Activated naive CD4-positive, alpha-beta T cell treated with anti-CD3 and anti-CD28 coated beads, Interleukin-2, amount 10 ng/mL, durations not matched to agents 7 days and 5 days (primary cell): ENCODE data around the gene ARMC9.
A peak's percentile ranks its signal among the peaks of the same experiment; 100 is the strongest.

Experiments used
- CTCF ChIA-PET: fragments of 350-600 bp; sonication (Branson Sonifier 250); formaldehyde crosslinking; loops from one replicate; lab custom pipeline; 2021; ENCODE audit warnings: antibody characterized with exemption; lab: Charles Lee
- DNase-seq: peaks from one replicate; pipeline ENCODE4 v3.0.0-alpha.2; 2020
- H3K27ac Mint-ChIP-seq: one replicate; pipeline ENCODE4 v1.8.0; 2021; ENCODE audit warnings: mild to moderate bottlenecking, moderate library complexity, mixed read lengths
- H3K27me3 Mint-ChIP-seq: one replicate; pipeline ENCODE4 v1.8.0; 2021; ENCODE audit warnings: mild to moderate bottlenecking, mixed read lengths
- H3K36me3 Mint-ChIP-seq: one replicate; pipeline ENCODE4 v1.8.0; 2021; ENCODE audit warnings: mixed read lengths
- H3K4me1 Mint-ChIP-seq: one replicate; pipeline ENCODE4 v1.8.0; 2021; ENCODE audit warnings: mixed read lengths
- H3K4me3 Mint-ChIP-seq: one replicate; pipeline ENCODE4 v1.8.0; 2021; ENCODE audit warnings: mild to moderate bottlenecking, moderate library complexity, mixed read lengths
- H3K9me3 Mint-ChIP-seq: one replicate; pipeline ENCODE4 v1.8.0; 2021; ENCODE audit warnings: mixed read lengths

The ARMC9 gene

DNA sequence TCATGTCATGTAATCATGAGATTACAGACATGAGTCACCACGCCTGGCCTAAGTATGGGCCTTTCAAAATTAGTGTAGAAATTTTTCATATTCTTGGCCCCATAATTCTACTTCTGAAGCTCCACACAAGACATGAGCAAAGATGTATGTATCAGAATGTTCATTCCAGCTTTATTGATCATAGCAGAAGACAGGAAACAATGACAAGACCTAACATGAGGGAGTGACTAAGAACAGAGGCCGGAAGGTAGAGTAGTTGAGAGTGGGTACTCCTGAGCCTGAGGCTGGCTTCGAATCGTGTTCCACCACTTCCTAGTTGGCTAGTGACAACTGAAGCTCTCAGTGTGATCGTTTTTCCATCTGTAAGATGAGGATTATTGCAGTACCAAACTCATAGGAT is 89.3 kb downstream of the ARMC9 start:
- Mint-ChIP-seq H3K27me3 (no peaks in the 10 kb centered on the region), H3K36me3 (no peaks in the 10 kb centered on the region), H3K4me1 (no peaks in the 10 kb centered on the region), H3K27ac (no peak overlapping the region), H3K9me3 (no peaks in the 10 kb centered on the region), H3K4me3 (no peak overlapping the region)
- CTCF ChIA-PET = no interaction called here
- DNase-seq = no peak

DNA sequence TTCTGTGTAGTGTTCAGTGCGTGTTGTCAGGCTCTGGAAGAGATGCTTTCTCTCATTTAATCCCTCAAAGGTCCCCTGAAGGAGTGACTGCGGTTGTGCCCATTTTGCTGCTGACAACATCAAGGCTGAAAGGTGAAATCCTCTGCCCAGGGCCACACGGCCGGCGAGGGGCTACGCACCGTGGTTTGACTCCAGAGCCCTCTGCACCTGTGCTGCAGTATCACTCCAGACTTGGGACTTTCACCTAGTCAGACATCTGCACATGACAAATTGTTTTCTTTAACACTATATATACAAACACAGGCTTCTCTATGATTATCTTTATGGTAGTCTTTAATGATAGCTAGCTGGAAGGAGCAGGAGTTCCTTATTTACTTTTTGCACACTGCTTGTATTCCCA is 90.2 kb downstream of the ARMC9 start:
- Mint-ChIP-seq H3K9me3 (no peaks in the 10 kb centered on the region), H3K4me1 (no peaks in the 10 kb centered on the region), H3K36me3 (no peaks in the 10 kb centered on the region), H3K4me3 (no peak overlapping the region), H3K27me3 (no peaks in the 10 kb centered on the region), H3K27ac (no peak overlapping the region)
- DNase-seq = no peak
- CTCF ChIA-PET = no interaction called here

DNA sequence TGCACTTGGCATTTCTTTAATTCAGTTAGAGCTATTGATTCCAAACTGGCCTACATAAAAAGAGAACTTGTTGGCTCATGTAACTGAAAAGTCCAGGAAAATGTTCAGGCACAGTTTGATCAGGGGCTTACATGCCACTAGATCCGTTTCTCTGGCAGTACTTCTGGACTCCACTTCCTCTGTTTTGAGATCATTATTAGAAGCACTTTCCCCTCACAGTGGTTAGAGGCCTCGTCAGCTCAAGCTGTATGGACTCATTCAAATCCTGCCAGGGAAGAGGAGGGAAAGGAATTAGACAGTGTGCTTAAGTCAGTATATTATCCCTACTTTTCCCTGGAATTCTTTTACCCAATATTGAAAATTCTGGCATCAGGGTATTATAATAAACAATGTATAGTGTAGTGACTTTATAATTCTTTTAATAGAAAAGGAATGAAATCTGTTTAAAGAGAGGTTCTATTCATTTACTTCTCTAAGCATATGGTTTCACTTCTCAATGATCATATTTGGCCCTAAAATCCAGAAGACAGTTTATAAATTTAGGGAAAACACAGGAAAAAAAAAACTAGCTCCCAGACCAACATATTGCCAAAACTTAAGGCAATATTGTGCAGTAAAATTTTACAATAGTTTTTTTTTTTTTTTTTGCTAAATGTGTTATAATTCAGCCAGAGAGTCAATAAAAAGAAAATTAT is 92.0 kb downstream of the ARMC9 start:
- H3K36me3 Mint-ChIP-seq = no peaks in the 10 kb centered on the region
- no peaks in the 10 kb centered on the region for H3K4me1 Mint-ChIP-seq
- H3K9me3 Mint-ChIP-seq = no peaks in the 10 kb centered on the region
- H3K4me3 Mint-ChIP-seq = no peak overlapping the region
- no peak for DNase-seq
- CTCF ChIA-PET = interaction anchor here (0.9 to 1.4 kb wide), 3 partner anchors 8 to 248 kb away, joined by 3 to 4 read pairs (median 3); no protein-coding TSS in a partner anchor
- peaks cover 3% of the 10 kb centered on the region for H3K27me3 Mint-ChIP-seq
- no peak overlapping the region for H3K27ac Mint-ChIP-seq

- CTCF ChIA-PET = no interaction called here
- H3K9me3 Mint-ChIP-seq = no peaks in the 10 kb centered on the region
Measured at GRCh38 chr2:231292472-231293134, 94.2 kb downstream of the ARMC9 start.

DNA sequence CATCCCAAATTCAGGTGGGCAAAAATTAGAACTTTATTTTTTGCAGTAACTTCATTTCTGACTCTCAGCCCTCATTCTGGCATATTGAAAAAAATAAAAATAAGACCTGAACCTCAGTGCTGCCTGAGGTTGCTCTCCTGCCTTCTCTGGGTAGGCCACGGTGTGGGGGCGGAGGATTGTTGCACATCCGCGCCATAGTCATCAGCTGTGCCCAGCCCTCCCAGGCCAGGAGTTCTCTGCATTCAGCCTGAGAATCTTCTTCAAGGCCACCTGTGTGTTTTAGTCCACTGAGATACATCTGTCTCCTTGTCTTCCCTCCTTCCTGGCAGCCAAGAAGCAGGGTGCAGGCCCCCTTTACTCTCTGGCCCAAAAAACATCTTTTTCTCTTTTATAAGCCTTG is 94.7 kb downstream of the ARMC9 start:
- H3K27me3 Mint-ChIP-seq = peaks cover 6% of the 10 kb centered on the region
- DNase-seq = no peak
- H3K9me3 Mint-ChIP-seq = no peaks in the 10 kb centered on the region
- no peaks in the 10 kb centered on the region for H3K4me1 Mint-ChIP-seq
- no peaks in the 10 kb centered on the region for H3K36me3 Mint-ChIP-seq
- no peak overlapping the region for H3K4me3 Mint-ChIP-seq
- CTCF ChIA-PET = no interaction called here
- no peak overlapping the region for H3K27ac Mint-ChIP-seq

More at GRCh38 chr2:231292472-231293134, 94.2 kb downstream of the ARMC9 start:
- Mint-ChIP-seq H3K4me1 (no peaks in the 10 kb centered on the region), H3K27me3 (peaks cover 3% of the 10 kb centered on the region), H3K4me3 (no peak overlapping the region), H3K27ac (no peak overlapping the region), H3K36me3 (no peaks in the 10 kb centered on the region)
- no peak for DNase-seq

DNA sequence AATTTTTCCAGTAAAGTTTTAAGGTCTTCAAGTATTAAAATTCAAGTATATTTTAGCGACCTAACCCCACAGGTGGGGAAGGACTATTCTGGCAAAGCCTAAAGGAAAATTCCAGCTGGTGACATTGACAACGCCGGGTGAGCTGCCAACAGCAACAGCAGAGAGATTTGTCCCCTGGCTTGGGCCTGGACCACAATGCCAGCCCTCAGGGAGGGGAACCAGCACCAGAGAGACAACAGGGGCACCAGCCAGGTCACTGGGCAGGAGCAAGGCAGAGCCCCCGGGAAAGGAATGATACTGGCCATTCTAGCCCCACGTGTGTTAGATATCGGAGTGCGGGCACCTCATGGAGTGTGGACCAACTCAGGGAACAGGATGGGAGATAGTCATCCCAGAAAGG is 95.7 kb downstream of the ARMC9 start:
- CTCF ChIA-PET = no interaction called here

GRCh38 chr2:231294571-231295362 is 96.3 kb downstream of the ARMC9 start:
- Mint-ChIP-seq H3K9me3 (no peaks in the 10 kb centered on the region), H3K4me1 (no peaks in the 10 kb centered on the region), H3K4me3 (no peak overlapping the region), H3K27ac (no peak overlapping the region), H3K27me3 (peaks cover 6% of the 10 kb centered on the region), H3K36me3 (no peaks in the 10 kb centered on the region)
- DNase-seq = no peak
- CTCF ChIA-PET = interaction anchor here (1.1 kb wide), 1 partner anchor 111 kb away, joined by 3 read pairs; no protein-coding TSS in a partner anchor

More for the DNA sequence above, 95.7 kb downstream of the ARMC9 start:
- Mint-ChIP-seq H3K4me3 (no peak overlapping the region), H3K36me3 (no peaks in the 10 kb centered on the region), H3K9me3 (no peaks in the 10 kb centered on the region), H3K27ac (no peak overlapping the region), H3K27me3 (peaks cover 6% of the 10 kb centered on the region), H3K4me1 (no peaks in the 10 kb centered on the region)
- no peak for DNase-seq

GRCh38 chr2:231295363-231295655 is 96.9 kb downstream of the ARMC9 start:
- Mint-ChIP-seq H3K4me1 (no peaks in the 10 kb centered on the region), H3K36me3 (no peaks in the 10 kb centered on the region), H3K4me3 (no peak overlapping the region), H3K9me3 (no peaks in the 10 kb centered on the region), H3K27ac (no peak overlapping the region), H3K27me3 (peaks cover 6% of the 10 kb centered on the region)
- DNase-seq = no peak
- CTCF ChIA-PET = interaction anchor here (1.1 kb wide), 1 partner anchor 110 kb away, joined by 3 read pairs; no protein-coding TSS in a partner anchor

- no peak overlapping the region for H3K27ac Mint-ChIP-seq
- peaks cover 5% of the 10 kb centered on the region for H3K4me1 Mint-ChIP-seq
- peaks cover 6% of the 10 kb centered on the region for H3K27me3 Mint-ChIP-seq
- no peak overlapping the region for H3K4me3 Mint-ChIP-seq
- H3K9me3 Mint-ChIP-seq = no peaks in the 10 kb centered on the region
- H3K36me3 Mint-ChIP-seq = no peaks in the 10 kb centered on the region
- no peak for DNase-seq
- CTCF ChIA-PET = interaction anchor here (0.6 to 3.4 kb wide), 10 partner anchors 10 to 193 kb away, joined by 3 to 15 read pairs (median 4); no protein-coding TSS in a partner anchor
Measured at GRCh38 chr2:231296401-231296974, 98.1 kb downstream of the ARMC9 start.

DNA sequence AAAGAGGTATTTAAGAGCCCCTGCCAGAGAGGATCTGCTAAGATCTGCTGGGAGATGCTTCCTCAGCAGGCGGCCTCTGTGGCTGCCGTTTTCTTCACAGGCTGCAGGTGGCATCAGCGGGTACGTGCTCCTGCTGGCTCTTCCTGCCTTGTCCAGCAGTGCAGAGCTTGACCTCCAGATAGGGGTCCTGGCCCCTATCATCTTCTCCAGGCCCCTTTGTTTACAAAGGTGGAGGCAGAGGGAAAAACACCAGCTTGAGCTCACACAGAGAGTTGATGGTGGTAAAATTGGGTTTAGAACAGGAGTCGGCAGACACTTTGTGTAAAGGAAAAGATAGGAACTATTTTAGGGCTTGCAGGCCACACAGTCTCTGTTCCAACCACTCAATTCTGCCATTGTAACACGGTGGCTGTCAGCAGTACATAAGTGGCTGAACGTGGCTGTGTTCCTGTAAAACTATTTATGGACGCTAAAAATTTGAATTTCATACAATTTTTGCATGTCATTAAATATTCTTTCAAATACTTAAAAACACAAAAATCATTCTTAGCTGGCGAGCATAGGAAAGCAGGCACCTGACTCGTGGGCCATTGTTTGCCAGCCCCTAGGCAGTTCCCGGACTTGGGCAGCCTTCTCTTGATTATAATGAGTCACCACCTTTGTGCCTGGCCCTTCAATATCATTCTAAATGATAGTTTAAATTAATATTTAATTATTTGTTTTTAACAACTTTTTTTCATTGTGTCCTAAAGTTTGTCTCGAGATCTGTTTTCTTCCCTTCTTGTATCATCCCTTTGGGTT is 98.9 kb downstream of the ARMC9 start:
- H3K27me3 Mint-ChIP-seq = peaks cover 6% of the 10 kb centered on the region
- no peak overlapping the region for H3K27ac Mint-ChIP-seq
- H3K4me1 Mint-ChIP-seq = peaks cover 5% of the 10 kb centered on the region
- H3K9me3 Mint-ChIP-seq = no peaks in the 10 kb centered on the region
- DNase-seq = peak; percentile 45
- H3K4me3 Mint-ChIP-seq = no peak overlapping the region
- no peaks in the 10 kb centered on the region for H3K36me3 Mint-ChIP-seq
- CTCF ChIA-PET = interaction anchor here (1.0 to 3.4 kb wide), 8 partner anchors 11 to 194 kb away, joined by 3 to 15 read pairs (median 4); no protein-coding TSS in a partner anchor

DNA sequence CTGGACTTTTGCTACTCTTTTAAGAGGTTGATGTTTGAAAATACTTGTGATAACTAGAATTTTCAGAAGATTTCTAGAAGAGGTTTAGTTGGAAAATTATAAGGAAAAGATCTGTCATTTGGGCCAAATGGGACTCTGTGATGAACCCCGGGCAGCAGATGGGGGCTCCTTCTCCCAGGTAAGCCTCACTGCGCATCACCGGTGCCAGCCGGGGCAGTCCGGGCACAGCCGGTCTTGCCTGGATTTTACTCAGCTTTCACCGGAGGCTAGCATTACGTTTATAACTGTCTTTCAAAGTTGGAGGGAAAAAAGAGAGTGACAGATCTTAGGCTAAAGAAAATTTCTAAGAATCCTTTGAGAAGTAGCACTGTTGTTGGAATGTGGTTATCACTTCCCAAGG is 99.7 kb downstream of the ARMC9 start:
- Mint-ChIP-seq H3K4me3 (no peak overlapping the region), H3K27me3 (peaks cover 6% of the 10 kb centered on the region), H3K9me3 (no peaks in the 10 kb centered on the region), H3K4me1 (peaks cover 5% of the 10 kb centered on the region), H3K36me3 (no peaks in the 10 kb centered on the region), H3K27ac (no peak overlapping the region)
- no peak for DNase-seq
- CTCF ChIA-PET = interaction anchor here (3.4 kb wide), 1 partner anchor 109 kb away, joined by 15 read pairs; no protein-coding TSS in a partner anchor

GRCh38 chr2:231299267-231299666 is 100.8 kb downstream of the ARMC9 start:
- H3K36me3 Mint-ChIP-seq = no peaks in the 10 kb centered on the region
- peaks cover 6% of the 10 kb centered on the region for H3K27me3 Mint-ChIP-seq
- no peak for DNase-seq
- peaks cover 5% of the 10 kb centered on the region for H3K4me1 Mint-ChIP-seq
- CTCF ChIA-PET = interaction anchor here (1.0 to 3.4 kb wide), 2 partner anchors 9 to 108 kb away, joined by 3 to 15 read pairs; no protein-coding TSS in a partner anchor
- H3K9me3 Mint-ChIP-seq = no peaks in the 10 kb centered on the region
- H3K4me3 Mint-ChIP-seq = no peak overlapping the region
- H3K27ac Mint-ChIP-seq = no peak overlapping the region

DNA sequence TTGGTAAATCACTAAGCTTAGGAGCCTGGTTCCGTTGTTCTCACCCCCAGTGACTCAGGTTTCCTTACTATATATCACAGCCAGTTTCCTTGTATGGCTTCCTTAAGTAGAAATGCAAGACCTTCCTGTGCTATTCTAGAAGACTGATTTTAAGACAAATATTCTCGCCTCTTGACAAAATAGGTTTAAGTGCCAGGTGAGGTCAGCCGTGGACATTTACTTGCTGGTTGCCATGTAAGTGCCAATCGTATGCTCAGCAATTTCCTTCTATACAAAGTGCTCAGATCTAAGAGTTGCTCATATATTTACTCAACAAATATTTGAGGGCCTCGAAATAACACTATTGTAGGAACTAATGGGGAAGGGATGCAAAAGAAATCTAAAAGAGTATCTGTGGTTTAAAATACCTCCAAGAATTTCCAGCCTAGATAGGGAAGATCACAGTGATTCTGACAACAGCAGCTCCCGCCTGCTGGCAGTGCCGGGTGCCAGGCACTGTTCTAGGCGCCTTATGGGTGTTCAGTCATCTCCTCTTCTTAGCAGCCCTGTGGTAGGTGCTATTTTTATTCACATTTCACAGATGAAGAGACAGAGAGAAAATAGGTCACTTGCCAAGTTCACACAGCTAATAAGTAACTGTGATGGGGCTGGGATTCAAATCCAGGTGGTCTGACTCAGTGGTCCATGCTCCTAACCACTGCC is 101.7 kb downstream of the ARMC9 start:
- no peak overlapping the region for H3K4me3 Mint-ChIP-seq
- H3K4me1 Mint-ChIP-seq = peaks cover 5% of the 10 kb centered on the region
- H3K27me3 Mint-ChIP-seq = peaks cover 3% of the 10 kb centered on the region
- no peaks in the 10 kb centered on the region for H3K9me3 Mint-ChIP-seq
- DNase-seq = no peak
- H3K36me3 Mint-ChIP-seq = no peaks in the 10 kb centered on the region
- no peak overlapping the region for H3K27ac Mint-ChIP-seq
- CTCF ChIA-PET = interaction anchor here (1.0 kb wide), 1 partner anchor 10 kb away, joined by 3 read pairs; no protein-coding TSS in a partner anchor
